Spleen (tissue), 11 donors: ENCODE measurements around the gene YTHDF1. TPM values are rescaled to one million over a fixed set of nuclear protein-coding genes. Genes with fewer than 3 reads are reported as not detected.

Experiments
- DNase-seq: peaks from one replicate; pipeline ENCODE4 v3.0.0-alpha.2; 2020
- H3K27ac ChIP-seq, 8 donors: fragments of 200-600 bp; sonication (generic) in 7 of 8; 1 replicate in 4 of 8; 2 replicates in 4 of 8; pipeline versions ENCODE4 v1.5.0 to v1.8.0; 2016 to 2021; ENCODE audit warnings: inconsistent platforms in 4 of 8, mild to moderate bottlenecking in 4 of 8, moderate library complexity in 1 of 8
- H3K27me3 ChIP-seq, 7 donors: fragments of 200-600 bp; sonication (generic) in 6 of 7; replicated peaks in 1 of 7; 1 replicate in 4 of 7; 2 replicates in 3 of 7; pipeline versions ENCODE4 v1.5.0 to v1.8.0; 2016 to 2021; ENCODE audit warnings: inconsistent platforms in 3 of 7, mild to moderate bottlenecking in 1 of 7
- H3K36me3 ChIP-seq, 6 donors: fragments of 200-600 bp; sonication (generic) in 5 of 6; 1 replicate in 4 of 6; 2 replicates in 2 of 6; pipeline versions ENCODE4 v1.5.0 to v1.8.0; 2016 to 2021; ENCODE audit warnings: inconsistent platforms in 2 of 6
- H3K4me1 ChIP-seq, 6 donors: fragments of 200-600 bp; sonication (generic) in 5 of 6; 1 replicate in 3 of 6; 2 replicates in 3 of 6; pipeline versions ENCODE4 v1.5.0 to v1.8.0; 2016 to 2021; ENCODE audit warnings: inconsistent platforms in 3 of 6
- H3K4me3 ChIP-seq, 8 donors: fragments of 200-600 bp; sonication (generic) in 7 of 8; 1 replicate in 4 of 8; 2 replicates in 4 of 8; pipeline versions ENCODE4 v1.5.0 to v1.8.0; 2016 to 2021; ENCODE audit warnings: inconsistent platforms in 4 of 8, mild to moderate bottlenecking in 4 of 8, moderate library complexity in 2 of 8
- H3K9me3 ChIP-seq, 8 donors: fragments of 200-600 bp; sonication (generic) in 7 of 8; 1 replicate in 4 of 8; 2 replicates in 4 of 8; pipeline versions ENCODE4 v1.5.0 to v1.8.0; 2016 to 2021; ENCODE audit warnings: inconsistent platforms in 4 of 8
- POLR2A ChIP-seq, 3 donors: fragments of 450-650 bp; IDR thresholded peaks; one replicate each; pipeline ENCODE4 v1.5.1; 2017; ENCODE audit warnings: antibody characterized with exemption in 3 of 3, mild to moderate bottlenecking in 1 of 3
- POLR2AphosphoS5 ChIP-seq, 3 donors: sonication (generic); formaldehyde crosslinking; IDR thresholded peaks; one replicate each; pipeline ENCODE4 v1.5.1; 2017; ENCODE audit warnings: antibody characterized with exemption in 3 of 3
- WGBS, 5 donors: extraction: QIAGEN DNeasy Blood & Tissue Kit in 3 of 5; methylation state at CpG; one replicate each; pipeline versions ENCODE4 v1.1.5 to v1.1.7; 2013 to 2018; 5-methylcytosine and 5-hydroxymethylcytosine counted together
- intact Hi-C: fragments of 100-400 bp; cut with DNase I; formaldehyde crosslinking; loops from one replicate; pipeline ENCODE4 v1.15.0; 2023; ENCODE audit warnings: low total_unique reads
- polyA plus RNA-seq, 3 donors: library from polyadenylated mRNA; stranded (reverse); fragments of 200-250 nt; gene quantifications; one replicate each; pipeline ENCODE4 v1.2.1, GENCODE V29; 2013
- total RNA-seq, 7 donors: library from RNA; depleted of rRNA in 3 of 7; stranded (reverse); fragments of >200 nt in 3 of 7; fragmentation: NEBNext Ultra II Directional in 4 of 7; extraction: Animal tissue kit (Norgen Biotek cat#: 25700) in 4 of 7; gene quantifications; one replicate each; pipeline versions ENCODE4 v1.1.0 to v1.2.1, GENCODE V29; 2016 to 2021
- TF ChIP-seq, protein P1 (sequence below), 11 experiments: fragments of 200-600 bp in 7 of 11; fragments of 450-650 bp in 4 of 11; sonication (generic) in 4 of 11; IDR thresholded peaks in 8 of 11; conservative IDR thresholded peaks in 3 of 11; 1 replicate in 7 of 11; 2 replicates in 4 of 11; pipeline versions ENCODE4 v1.4.0 to v1.8.0; 2016 to 2021; ENCODE audit warnings: antibody characterized with exemption in 11 of 11, inconsistent platforms in 4 of 11, mild to moderate bottlenecking in 1 of 11
- donor health status: healthy with polysubstance abuse.
- donor health status: DM: no; HTN: no; CAD: no; lungs with moderate emphysema.
- donor health status: DM: no; HTN: no; CAD: no.
- donor health status: Bipolar disorder and iron deficiency.
- donor health status: healthy.
- donor health status: DM: no; HTN: no; CAD: no.
- donor health status: DM: yes; HTN: yes; CAD: no.

Gene YTHDF1
- total and polyA plus RNA-seq, 10 donors, result 18.8 to 41.6 (median 33.0) TPM

DNA sequence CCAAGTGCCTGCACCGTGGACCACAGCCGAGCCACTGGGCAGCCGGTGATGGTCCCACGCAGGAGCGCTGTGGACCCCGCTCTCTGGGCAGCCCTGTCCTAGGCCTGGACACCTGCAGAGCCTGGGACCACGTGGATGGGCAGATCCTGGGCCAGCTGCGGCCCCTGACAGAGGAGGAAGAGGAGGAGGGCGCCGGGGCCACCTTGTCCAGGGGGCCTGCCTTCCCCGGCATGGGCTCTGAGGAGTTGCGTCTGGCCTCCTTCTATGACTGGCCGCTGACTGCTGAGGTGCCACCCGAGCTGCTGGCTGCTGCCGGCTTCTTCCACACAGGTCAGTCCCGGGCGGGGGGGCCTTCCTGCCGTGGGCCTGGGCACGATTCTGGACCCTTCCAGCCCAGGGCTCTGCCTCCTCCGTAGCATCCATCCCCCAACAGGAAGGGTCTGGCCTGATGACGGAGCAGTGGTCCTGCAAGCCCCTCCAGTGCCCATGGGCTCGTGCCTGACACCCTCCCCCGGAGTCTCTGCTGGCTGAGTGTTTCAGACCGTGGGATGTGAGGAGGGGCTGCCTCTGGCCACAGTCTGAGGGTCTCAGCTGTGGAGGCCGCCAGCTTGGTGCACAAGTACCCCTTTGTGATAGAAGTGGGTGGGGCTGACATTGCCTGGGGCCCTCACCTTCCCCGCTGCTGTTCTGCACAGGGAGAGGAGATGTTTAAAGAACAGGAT lies 20.3 kb upstream of the YTHDF1 start:
- no peak overlapping the region for H3K4me3 ChIP-seq
- no peak for DNase-seq
- H3K4me1 ChIP-seq, result peaks cover 0 to 58% (median 24%) of the 10 kb centered on the region in 6 donors
- H3K27ac ChIP-seq, result peak overlapping the region in 1 of 8 donors; percentile 8
- no peaks in the 10 kb centered on the region for H3K36me3 ChIP-seq
- no peaks in the 10 kb centered on the region for H3K9me3 ChIP-seq
- 83 to 89% (median 86%) methylated on average over 8 to 26 of the region's 26 CpGs for WGBS, 5 donors
- H3K27me3 ChIP-seq, result peaks cover 0 to 67% (median 29%) of the 10 kb centered on the region in 7 donors
- intact Hi-C loops, result no loop called here
- TF ChIP-seq POLR2A (IDR thresholded peaks at IDR 0.05) (no peak), POLR2AphosphoS5 (IDR thresholded peaks at IDR 0.05) (no peak)
- TF ChIP-seq, protein P1, sequence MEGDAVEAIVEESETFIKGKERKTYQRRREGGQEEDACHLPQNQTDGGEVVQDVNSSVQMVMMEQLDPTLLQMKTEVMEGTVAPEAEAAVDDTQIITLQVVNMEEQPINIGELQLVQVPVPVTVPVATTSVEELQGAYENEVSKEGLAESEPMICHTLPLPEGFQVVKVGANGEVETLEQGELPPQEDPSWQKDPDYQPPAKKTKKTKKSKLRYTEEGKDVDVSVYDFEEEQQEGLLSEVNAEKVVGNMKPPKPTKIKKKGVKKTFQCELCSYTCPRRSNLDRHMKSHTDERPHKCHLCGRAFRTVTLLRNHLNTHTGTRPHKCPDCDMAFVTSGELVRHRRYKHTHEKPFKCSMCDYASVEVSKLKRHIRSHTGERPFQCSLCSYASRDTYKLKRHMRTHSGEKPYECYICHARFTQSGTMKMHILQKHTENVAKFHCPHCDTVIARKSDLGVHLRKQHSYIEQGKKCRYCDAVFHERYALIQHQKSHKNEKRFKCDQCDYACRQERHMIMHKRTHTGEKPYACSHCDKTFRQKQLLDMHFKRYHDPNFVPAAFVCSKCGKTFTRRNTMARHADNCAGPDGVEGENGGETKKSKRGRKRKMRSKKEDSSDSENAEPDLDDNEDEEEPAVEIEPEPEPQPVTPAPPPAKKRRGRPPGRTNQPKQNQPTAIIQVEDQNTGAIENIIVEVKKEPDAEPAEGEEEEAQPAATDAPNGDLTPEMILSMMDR (IDR thresholded peaks at IDR 0.05 in 8 of 11, conservative IDR thresholded peaks at IDR 0.05 in 3 of 11), result no peak

DNA sequence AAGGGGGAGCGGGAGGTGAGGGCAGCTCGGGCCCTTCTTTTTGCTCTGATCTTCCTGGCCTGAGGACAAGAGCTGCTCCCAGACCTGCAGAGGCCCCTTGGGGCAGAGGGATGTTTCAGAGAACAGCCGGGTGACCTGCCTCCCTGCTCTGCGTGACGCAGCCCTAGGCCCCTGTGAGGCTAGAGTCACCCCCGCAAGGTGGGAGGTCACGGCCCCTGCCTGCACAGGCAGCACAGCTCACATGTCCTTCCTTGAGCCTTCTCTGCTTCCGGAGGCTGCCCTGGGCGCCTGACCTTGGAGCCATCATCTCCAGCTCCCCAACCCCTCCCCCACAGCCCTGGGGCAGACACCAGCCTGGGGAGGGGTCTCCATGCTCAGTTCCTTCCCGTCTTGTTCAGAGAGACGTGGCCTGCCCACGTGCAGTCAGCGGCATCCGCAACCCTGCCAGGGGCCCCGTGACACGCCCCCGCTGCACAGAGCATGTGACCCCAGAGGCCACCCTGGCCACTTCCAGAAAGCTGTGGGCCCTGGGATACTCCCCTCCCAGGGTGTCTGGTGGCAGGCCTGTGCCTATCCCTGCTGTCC lies 19.6 kb upstream of the YTHDF1 start, which contains the start of gene BIRC7:
BIRC7 (plus strand) TSS at position 507 of the 585 bp plus-strand sequence. CDS start 192 bp downstream, outside the sequence.
- Histone ChIP-seq H3K36me3 (no peaks in the 10 kb centered on the region), H3K9me3 (no peaks in the 10 kb centered on the region), H3K27ac (peak within 1 kb of the TSS in 1 of 8 donors; percentile 8), H3K4me1 (peaks cover 0 to 51% (median 21%) of the 10 kb centered on the region in 6 donors), H3K27me3 (peaks cover 0 to 73% (median 36%) of the 10 kb centered on the region in 7 donors), H3K4me3 (no peak within 1 kb of the TSS)
- WGBS, 5 donors, result 0 to 36% (median 26%) methylated on average over 1 to 17 of the region's 17 CpGs
- TF ChIP-seq POLR2A (IDR thresholded peaks at IDR 0.05), result no peak
- TF ChIP-seq POLR2AphosphoS5 (IDR thresholded peaks at IDR 0.05), result no peak
- TF ChIP-seq, protein P1 (IDR thresholded peaks at IDR 0.05 in 8 of 11, conservative IDR thresholded peaks at IDR 0.05 in 3 of 11), result no peak
- DNase-seq, result no peak
- intact Hi-C loops, result no loop called here

DNA sequence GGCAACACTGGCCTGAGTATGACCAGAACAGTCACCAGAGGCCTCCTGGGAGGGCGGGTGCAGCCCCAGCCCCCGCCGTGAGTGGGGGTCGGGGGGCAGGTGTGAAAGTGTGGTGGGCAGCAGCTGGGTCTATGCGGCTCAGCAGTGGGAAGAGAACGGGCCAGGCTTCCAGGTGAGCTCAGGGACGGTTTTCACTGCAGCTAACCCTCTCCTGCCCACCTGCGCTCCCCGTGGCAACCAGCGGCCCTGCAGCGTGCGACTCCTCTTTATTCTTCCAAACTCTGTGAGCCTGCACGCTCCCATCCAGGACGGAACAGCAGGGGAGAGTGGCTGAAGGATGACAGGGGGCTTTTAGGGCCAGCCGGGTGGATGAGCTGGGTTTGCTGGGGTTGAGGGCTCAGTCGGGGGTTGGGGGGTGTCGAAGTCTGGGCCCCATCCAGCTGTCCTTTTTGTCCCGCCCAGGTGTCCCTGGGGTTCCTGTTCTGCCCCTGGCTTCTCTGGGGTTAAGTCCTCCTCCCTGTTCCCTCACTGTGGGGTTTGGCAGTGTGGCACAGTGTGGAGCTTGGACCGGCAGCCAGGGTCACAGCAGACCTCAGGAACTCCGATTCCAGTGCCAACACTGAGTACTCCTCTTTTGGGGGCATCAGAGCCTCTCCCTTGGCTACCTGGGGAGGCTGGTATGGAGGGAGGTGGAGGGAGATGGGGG lies 18.9 kb upstream of the YTHDF1 start:
- no peaks in the 10 kb centered on the region for H3K36me3 ChIP-seq
- no peak for DNase-seq
- no peak overlapping the region for H3K4me3 ChIP-seq
- no peak overlapping the region for H3K27ac ChIP-seq
- peaks cover 0 to 80% (median 42%) of the 10 kb centered on the region in 7 donors for H3K27me3 ChIP-seq
- intact Hi-C loops, result no loop called here
- no peak for TF ChIP-seq POLR2AphosphoS5 (IDR thresholded peaks at IDR 0.05)
- TF ChIP-seq, protein P1 (IDR thresholded peaks at IDR 0.05 in 8 of 11, conservative IDR thresholded peaks at IDR 0.05 in 3 of 11), result peak in 1 of 11 experiments; percentile 6
- no peaks in the 10 kb centered on the region for H3K9me3 ChIP-seq
- peaks cover 0 to 44% (median 19%) of the 10 kb centered on the region in 6 donors for H3K4me1 ChIP-seq
- WGBS, 5 donors, result 23 to 38% (median 26%) methylated on average over 13 to 20 of the region's 20 CpGs
